ENCODE data around the gene ZFPL1. TPM values are rescaled to one million over a fixed set of nuclear protein-coding genes. Genes with fewer than 3 reads are reported as not detected.

Gene ZFPL1
- total RNA-seq, 1 donor from 2014 or later = 53.3 TPM

DNA sequence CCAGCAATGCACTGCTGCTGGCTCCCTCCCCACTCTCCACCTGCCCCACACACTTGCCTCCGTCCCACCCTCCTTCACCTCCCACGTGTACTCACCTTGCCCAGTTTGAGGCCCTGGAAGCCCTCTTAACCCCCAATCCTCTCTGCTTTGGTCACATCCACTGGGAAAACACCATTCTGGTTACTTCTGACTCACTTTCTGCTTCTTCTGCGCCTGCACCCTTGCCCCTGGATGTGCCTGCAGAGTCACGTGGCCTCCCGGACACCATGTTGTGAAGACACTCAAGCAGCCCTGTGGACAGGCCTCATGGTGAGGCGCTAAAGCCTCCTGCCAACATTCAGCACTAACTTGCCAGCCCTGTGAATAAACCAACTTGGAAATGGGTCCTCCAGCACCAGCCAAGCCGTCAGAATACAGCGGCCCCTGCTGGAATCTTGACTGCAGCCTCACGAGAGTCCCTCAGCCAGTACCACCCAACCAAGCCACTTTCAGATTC, 23.1 kb upstream of the ZFPL1 start:
- H3K9me3 Mint-ChIP-seq (ENCODE audit: low read depth) = no peaks in the 10 kb centered on the region
- H3K4me1 Mint-ChIP-seq (ENCODE audit: low read depth) = no peaks in the 10 kb centered on the region
- TF ChIP-seq, protein P1, sequence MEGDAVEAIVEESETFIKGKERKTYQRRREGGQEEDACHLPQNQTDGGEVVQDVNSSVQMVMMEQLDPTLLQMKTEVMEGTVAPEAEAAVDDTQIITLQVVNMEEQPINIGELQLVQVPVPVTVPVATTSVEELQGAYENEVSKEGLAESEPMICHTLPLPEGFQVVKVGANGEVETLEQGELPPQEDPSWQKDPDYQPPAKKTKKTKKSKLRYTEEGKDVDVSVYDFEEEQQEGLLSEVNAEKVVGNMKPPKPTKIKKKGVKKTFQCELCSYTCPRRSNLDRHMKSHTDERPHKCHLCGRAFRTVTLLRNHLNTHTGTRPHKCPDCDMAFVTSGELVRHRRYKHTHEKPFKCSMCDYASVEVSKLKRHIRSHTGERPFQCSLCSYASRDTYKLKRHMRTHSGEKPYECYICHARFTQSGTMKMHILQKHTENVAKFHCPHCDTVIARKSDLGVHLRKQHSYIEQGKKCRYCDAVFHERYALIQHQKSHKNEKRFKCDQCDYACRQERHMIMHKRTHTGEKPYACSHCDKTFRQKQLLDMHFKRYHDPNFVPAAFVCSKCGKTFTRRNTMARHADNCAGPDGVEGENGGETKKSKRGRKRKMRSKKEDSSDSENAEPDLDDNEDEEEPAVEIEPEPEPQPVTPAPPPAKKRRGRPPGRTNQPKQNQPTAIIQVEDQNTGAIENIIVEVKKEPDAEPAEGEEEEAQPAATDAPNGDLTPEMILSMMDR (IDR thresholded peaks at IDR 0.05) = peak; percentile 43
- DNase-seq (ENCODE audit: low spot score) = no peak
- H3K27me3 Mint-ChIP-seq (ENCODE audit: low read depth) = no peaks in the 10 kb centered on the region
- H3K27ac Mint-ChIP-seq (ENCODE audit: unreplicated experiment) = no peak overlapping the region
- no peak overlapping the region for H3K4me3 Mint-ChIP-seq (ENCODE audit: unreplicated experiment)
- H3K36me3 Mint-ChIP-seq (ENCODE audit: low read depth) = no peaks in the 10 kb centered on the region

DNA sequence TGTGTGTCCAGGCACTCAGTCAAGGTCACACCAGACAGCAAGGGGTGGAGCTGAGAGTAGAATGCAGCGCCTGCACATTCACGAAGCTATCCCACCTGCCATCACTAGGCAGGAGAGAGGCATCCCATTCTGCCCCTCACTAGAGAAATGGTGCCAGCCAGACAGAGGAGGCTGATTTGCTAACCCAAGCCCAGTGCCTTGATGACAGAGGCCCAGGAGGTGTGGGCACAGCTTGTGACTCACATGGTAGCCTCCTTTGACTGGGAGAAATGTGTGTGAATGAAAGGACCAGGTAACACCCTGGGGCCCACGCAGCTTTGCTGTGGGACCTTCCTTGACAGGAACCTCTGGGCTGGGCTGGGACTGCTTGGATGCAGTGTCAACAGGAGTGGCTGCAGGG, 20.5 kb upstream of the ZFPL1 start:
- no peaks in the 10 kb centered on the region for H3K9me3 Mint-ChIP-seq (ENCODE audit: low read depth)
- TF ChIP-seq, protein P1 (IDR thresholded peaks at IDR 0.05) = no peak
- no peak overlapping the region for H3K4me3 Mint-ChIP-seq (ENCODE audit: unreplicated experiment)
- H3K27me3 Mint-ChIP-seq (ENCODE audit: low read depth) = no peaks in the 10 kb centered on the region
- H3K4me1 Mint-ChIP-seq (ENCODE audit: low read depth) = no peaks in the 10 kb centered on the region
- DNase-seq (ENCODE audit: low spot score) = no peak
- H3K36me3 Mint-ChIP-seq (ENCODE audit: low read depth) = no peaks in the 10 kb centered on the region
- no peak overlapping the region for H3K27ac Mint-ChIP-seq (ENCODE audit: unreplicated experiment)

DNA sequence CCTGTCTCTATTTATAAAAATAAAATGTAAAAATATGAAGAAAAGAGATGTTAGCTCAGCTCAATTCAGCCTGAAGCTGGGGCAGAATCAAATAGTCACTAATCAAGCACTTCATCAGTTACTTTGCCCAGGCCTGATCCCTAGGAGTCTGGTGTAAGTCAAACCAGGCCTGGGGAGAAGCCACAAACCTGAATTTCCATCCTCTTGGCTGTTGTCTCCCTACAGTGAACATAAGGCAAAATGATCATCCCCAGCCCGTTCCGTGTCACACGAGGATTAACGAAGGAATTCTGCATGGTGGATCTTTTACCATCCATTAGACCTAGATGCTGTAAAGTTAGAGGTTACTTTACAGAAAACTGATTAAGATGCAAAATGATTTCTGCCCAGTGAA, 19.2 kb upstream of the ZFPL1 start:
- TF ChIP-seq, protein P1 (IDR thresholded peaks at IDR 0.05) = no peak
- Mint-ChIP-seq H3K4me1 (ENCODE audit: low read depth) (no peaks in the 10 kb centered on the region), H3K9me3 (ENCODE audit: low read depth) (no peaks in the 10 kb centered on the region), H3K27me3 (ENCODE audit: low read depth) (no peaks in the 10 kb centered on the region), H3K27ac (ENCODE audit: unreplicated experiment) (no peak overlapping the region), H3K4me3 (ENCODE audit: unreplicated experiment) (no peak overlapping the region), H3K36me3 (ENCODE audit: low read depth) (no peaks in the 10 kb centered on the region)
- DNase-seq (ENCODE audit: low spot score) = no peak

DNA sequence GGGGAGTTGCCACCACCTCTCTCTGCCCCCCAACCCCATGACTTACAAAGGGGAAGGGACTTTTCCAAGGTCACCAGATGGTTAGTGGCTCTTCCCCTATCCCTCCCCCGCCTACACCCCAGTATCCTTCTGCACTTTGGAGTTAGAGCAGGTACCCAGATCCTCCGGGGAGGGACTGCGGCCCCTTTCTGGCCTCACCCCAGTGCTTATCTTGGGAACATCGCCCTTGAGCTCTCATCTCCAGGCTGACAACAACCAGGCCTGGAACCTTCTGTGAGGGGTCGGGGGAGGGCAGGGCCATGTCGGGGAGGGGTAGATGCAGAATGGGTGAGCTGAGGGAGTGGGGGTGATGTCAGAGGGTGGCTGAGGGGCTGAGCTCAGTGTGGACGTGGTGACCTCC, 18.2 kb upstream of the ZFPL1 start:
- Mint-ChIP-seq H3K4me1 (ENCODE audit: low read depth) (no peaks in the 10 kb centered on the region), H3K4me3 (ENCODE audit: unreplicated experiment) (no peak overlapping the region), H3K27ac (ENCODE audit: unreplicated experiment) (no peak overlapping the region), H3K36me3 (ENCODE audit: low read depth) (no peaks in the 10 kb centered on the region), H3K27me3 (ENCODE audit: low read depth) (no peaks in the 10 kb centered on the region), H3K9me3 (ENCODE audit: low read depth) (no peaks in the 10 kb centered on the region)
- DNase-seq (ENCODE audit: low spot score) = no peak
- TF ChIP-seq, protein P1 (IDR thresholded peaks at IDR 0.05) = no peak

DNA sequence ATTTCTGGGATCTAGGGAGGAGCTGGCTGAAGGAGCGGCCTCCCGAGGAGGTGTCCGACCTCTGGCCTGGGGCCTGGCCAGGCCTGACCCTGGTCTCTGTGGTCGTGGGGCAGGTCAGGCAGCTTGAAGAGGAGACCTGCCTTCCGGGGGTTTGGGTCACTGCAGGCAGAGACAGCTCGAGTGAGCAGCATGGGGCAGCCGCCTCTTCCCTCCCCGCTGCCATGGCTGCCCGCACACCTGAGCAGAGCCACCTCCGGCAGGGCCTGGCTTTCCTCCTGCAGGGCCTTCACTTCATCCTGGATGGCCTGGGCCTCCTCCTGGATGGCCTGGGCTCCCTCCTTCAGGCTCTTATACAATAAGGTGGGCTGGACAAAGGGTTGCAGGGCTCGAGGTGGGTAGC, 17.7 kb upstream of the ZFPL1 start:
- TF ChIP-seq, protein P1 (IDR thresholded peaks at IDR 0.05) = no peak
- Mint-ChIP-seq H3K4me1 (ENCODE audit: low read depth) (no peaks in the 10 kb centered on the region), H3K9me3 (ENCODE audit: low read depth) (no peaks in the 10 kb centered on the region), H3K27me3 (ENCODE audit: low read depth) (no peaks in the 10 kb centered on the region), H3K36me3 (ENCODE audit: low read depth) (no peaks in the 10 kb centered on the region), H3K4me3 (ENCODE audit: unreplicated experiment) (no peak overlapping the region), H3K27ac (ENCODE audit: unreplicated experiment) (no peak overlapping the region)
- no peak for DNase-seq (ENCODE audit: low spot score)

Measured in chondrocyte (in vitro differentiated cells).